DMS79 treated with DMSO at 0.1 percent for 48 hours (cell line): ENCODE measurements around the gene SLC7A7.
"Not testable (repeated sequence)": the region's sequence is repeated elsewhere in the genome, so short reads cannot be mapped to it uniquely, and the experiment has no call there.

Source experiments
- DNase-seq: peaks from one replicate; lab custom pipeline; 2025; lab: John Stamatoyannopoulos, UW

The SLC7A7 gene

GRCh38 chr14:22820731-22821130, 5.5 kb upstream of the SLC7A7 start:
- DNase-seq: no peak

- DNase-seq: no peak
These were observed 4.1 kb upstream of the SLC7A7 start for GRCh38 chr14:22819151-22819988.

- DNase-seq: no peak
These were observed 862 bp downstream of the SLC7A7 start for GRCh38 chr14:22814373-22814772.

GRCh38 chr14:22813145-22813544, 2.1 kb downstream of the SLC7A7 start:
- no peak for DNase-seq

- no peak for DNase-seq
These were observed 2.5 kb downstream of the SLC7A7 start for GRCh38 chr14:22812744-22813143.

GRCh38 chr14:22811722-22812121, 3.5 kb downstream of the SLC7A7 start:
- DNase-seq: no peak

- no peak for DNase-seq
These were observed 6.6 kb downstream of the SLC7A7 start for GRCh38 chr14:22808388-22809209.

- DNase-seq: no peak
These were observed 7.7 kb downstream of the SLC7A7 start for GRCh38 chr14:22807432-22808087.

GRCh38 chr14:22805235-22805634, 10.0 kb downstream of the SLC7A7 start:
- DNase-seq: not testable (repeated sequence)

GRCh38 chr14:22803687-22803974, 11.6 kb downstream of the SLC7A7 start:
- no peak for DNase-seq

GRCh38 chr14:22802860-22803686, 12.2 kb downstream of the SLC7A7 start:
- no peak for DNase-seq

GRCh38 chr14:22801716-22802115, 13.5 kb downstream of the SLC7A7 start:
- no peak for DNase-seq

GRCh38 chr14:22800346-22800745, 14.9 kb downstream of the SLC7A7 start:
- no peak for DNase-seq

GRCh38 chr14:22798528-22798927, 16.7 kb downstream of the SLC7A7 start:
- no peak for DNase-seq

GRCh38 chr14:22797017-22797917, 18.0 kb downstream of the SLC7A7 start:
- peak; percentile 38 for DNase-seq

- DNase-seq: no peak
These were observed 19.0 kb downstream of the SLC7A7 start for GRCh38 chr14:22796087-22796707.

GRCh38 chr14:22794551-22794951, 20.7 kb downstream of the SLC7A7 start:
- DNase-seq: no peak

- DNase-seq: no peak
These were observed 21.3 kb downstream of the SLC7A7 start for GRCh38 chr14:22793976-22794375.

- DNase-seq: not testable (repeated sequence)
These were observed 21.7 kb downstream of the SLC7A7 start for GRCh38 chr14:22793550-22793949.

- no peak for DNase-seq
These were observed 23.1 kb downstream of the SLC7A7 start for GRCh38 chr14:22792158-22792557.
